ENCODE measurements around the gene PCDHGA7. TPM values are rescaled to one million over a fixed set of nuclear protein-coding genes. Genes with fewer than 3 reads are reported as not detected.

Gene PCDHGA7
- polyA plus RNA-seq, 1 donor (not counting 4 experiments of a cell fraction or from before 2014, with no cell fraction given) = 0.13 TPM

DNA sequence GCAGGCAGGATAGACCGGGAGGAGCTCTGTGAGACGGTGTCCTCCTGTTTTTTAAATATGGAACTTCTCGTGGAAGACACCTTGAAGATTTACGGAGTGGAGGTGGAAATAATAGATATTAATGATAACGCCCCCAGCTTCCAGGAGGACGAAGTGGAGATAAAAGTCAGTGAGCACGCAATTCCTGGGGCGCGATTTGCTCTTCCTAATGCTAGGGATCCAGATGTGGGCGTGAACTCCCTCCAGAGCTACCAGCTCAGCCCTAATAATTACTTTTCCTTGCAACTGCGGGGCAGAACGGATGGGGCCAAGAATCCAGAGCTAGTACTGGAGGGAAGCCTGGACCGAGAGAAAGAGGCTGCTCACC, 38.9 kb downstream of the PCDHGA7 start:
- H3K4me3 ChIP-seq (ENCODE audit: control insufficient read depth in 2 of 3, extremely low read depth in 1 of 3, insufficient read depth in 2 of 3, low read depth in 1 of 3, low read length in 3 of 3) = peak overlapping the region; percentile 37 to 68 (median 60)
- H3K9me3 ChIP-seq (ENCODE audit: control insufficient read depth, low read depth, low read length) = peaks cover 28% of the 10 kb centered on the region
- H3K9me1 ChIP-seq (ENCODE audit: control insufficient read depth, extremely low read depth, insufficient read depth, low read length) = no peaks in the 10 kb centered on the region
- TF ChIP-seq, protein P1, sequence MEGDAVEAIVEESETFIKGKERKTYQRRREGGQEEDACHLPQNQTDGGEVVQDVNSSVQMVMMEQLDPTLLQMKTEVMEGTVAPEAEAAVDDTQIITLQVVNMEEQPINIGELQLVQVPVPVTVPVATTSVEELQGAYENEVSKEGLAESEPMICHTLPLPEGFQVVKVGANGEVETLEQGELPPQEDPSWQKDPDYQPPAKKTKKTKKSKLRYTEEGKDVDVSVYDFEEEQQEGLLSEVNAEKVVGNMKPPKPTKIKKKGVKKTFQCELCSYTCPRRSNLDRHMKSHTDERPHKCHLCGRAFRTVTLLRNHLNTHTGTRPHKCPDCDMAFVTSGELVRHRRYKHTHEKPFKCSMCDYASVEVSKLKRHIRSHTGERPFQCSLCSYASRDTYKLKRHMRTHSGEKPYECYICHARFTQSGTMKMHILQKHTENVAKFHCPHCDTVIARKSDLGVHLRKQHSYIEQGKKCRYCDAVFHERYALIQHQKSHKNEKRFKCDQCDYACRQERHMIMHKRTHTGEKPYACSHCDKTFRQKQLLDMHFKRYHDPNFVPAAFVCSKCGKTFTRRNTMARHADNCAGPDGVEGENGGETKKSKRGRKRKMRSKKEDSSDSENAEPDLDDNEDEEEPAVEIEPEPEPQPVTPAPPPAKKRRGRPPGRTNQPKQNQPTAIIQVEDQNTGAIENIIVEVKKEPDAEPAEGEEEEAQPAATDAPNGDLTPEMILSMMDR (optimal IDR thresholded peaks at IDR 0.05 in 1 of 3, IDR thresholded peaks at IDR 0.05 in 1 of 3, conservative IDR thresholded peaks at IDR 0.05 in 1 of 3; ENCODE audit: extremely low read depth in 1 of 3, insufficient read depth in 2 of 3, low read length in 3 of 3) = no peak
- TF ChIP-seq EZH2 (IDR thresholded peaks at IDR 0.05; ENCODE audit: low read length) = no peak
- dilution Hi-C loops (cut with MboI; ENCODE audit: extremely low pct_ligation_motif_present, low sequenced_read_pairs) = no loop called here
- DNase-seq (ENCODE audit: low read depth, low spot score) (no peak), FAIRE-seq (no peak)
- H3K79me2 ChIP-seq (ENCODE audit: control insufficient read depth, insufficient read depth, low read length) = no peaks in the 10 kb centered on the region
- no peaks in the 10 kb centered on the region for H3K4me1 ChIP-seq (ENCODE audit: control insufficient read depth, extremely low read depth, insufficient read depth, low read length)
- H3K4me2 ChIP-seq (ENCODE audit: control insufficient read depth, extremely low read depth, insufficient read depth, low read depth, low read length) = peak overlapping the region; percentile 69
- peaks cover 38% of the 10 kb centered on the region for H3K27me3 ChIP-seq (ENCODE audit: control insufficient read depth, extremely low read depth, insufficient read depth, low read length)
- H4K20me1 ChIP-seq (ENCODE audit: control insufficient read depth, extremely low read depth, insufficient read depth, low read length) = no peaks in the 10 kb centered on the region
- H3K9ac ChIP-seq (ENCODE audit: control insufficient read depth, extremely low read depth, insufficient read depth, low read length) = no peak overlapping the region
- H3K27ac ChIP-seq (ENCODE audit: control insufficient read depth, insufficient read depth, low read length) = no peak overlapping the region
- peak overlapping the region; percentile 65 for H2AFZ ChIP-seq (ENCODE audit: control insufficient read depth, low read length)
- H3K36me3 ChIP-seq (ENCODE audit: control insufficient read depth in 2 of 2, extremely low read depth in 1 of 2, insufficient read depth in 2 of 2, low read length in 2 of 2) = no peaks in the 10 kb centered on the region

DNA sequence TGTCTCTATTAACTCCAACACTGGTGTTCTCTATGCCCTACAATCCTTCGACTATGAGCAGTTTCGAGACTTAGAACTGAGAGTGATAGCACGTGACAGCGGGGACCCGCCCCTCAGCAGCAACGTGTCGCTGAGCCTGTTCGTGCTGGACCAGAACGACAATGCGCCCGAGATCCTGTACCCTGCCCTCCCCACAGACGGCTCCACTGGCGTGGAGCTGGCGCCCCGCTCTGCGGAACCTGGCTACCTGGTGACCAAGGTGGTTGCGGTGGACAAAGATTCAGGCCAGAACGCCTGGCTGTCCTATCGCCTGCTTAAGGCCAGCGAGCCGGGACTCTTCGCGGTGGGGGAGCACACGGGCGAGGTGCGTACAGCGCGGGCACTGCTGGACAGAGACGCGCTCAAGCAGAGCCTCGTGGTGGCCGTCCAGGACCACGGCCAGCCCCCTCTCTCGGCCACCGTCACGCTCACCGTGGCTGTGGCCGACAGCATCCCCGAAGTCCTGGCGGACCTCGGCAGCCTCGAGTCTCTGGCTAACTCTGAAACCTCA, 40.3 kb downstream of the PCDHGA7 start:
- no peaks in the 10 kb centered on the region for H3K79me2 ChIP-seq (ENCODE audit: control insufficient read depth, insufficient read depth, low read length)
- dilution Hi-C loops (cut with MboI; ENCODE audit: extremely low pct_ligation_motif_present, low sequenced_read_pairs) = no loop called here
- no peak for TF ChIP-seq EZH2 (IDR thresholded peaks at IDR 0.05; ENCODE audit: low read length)
- TF ChIP-seq, protein P1 (optimal IDR thresholded peaks at IDR 0.05 in 1 of 3, IDR thresholded peaks at IDR 0.05 in 1 of 3, conservative IDR thresholded peaks at IDR 0.05 in 1 of 3; ENCODE audit: extremely low read depth in 1 of 3, insufficient read depth in 2 of 3, low read length in 3 of 3) = no peak

More for the DNA sequence above, 40.3 kb downstream of the PCDHGA7 start:
- Histone ChIP-seq H3K9me3 (ENCODE audit: control insufficient read depth, low read depth, low read length) (peaks cover 34% of the 10 kb centered on the region), H4K20me1 (ENCODE audit: control insufficient read depth, extremely low read depth, insufficient read depth, low read length) (no peaks in the 10 kb centered on the region), H3K9ac (ENCODE audit: control insufficient read depth, extremely low read depth, insufficient read depth, low read length) (no peak overlapping the region), H3K4me3 (ENCODE audit: control insufficient read depth in 2 of 3, extremely low read depth in 1 of 3, insufficient read depth in 2 of 3, low read depth in 1 of 3, low read length in 3 of 3) (no peak overlapping the region), H3K27me3 (ENCODE audit: control insufficient read depth, extremely low read depth, insufficient read depth, low read length) (peaks cover 38% of the 10 kb centered on the region), H3K4me1 (ENCODE audit: control insufficient read depth, extremely low read depth, insufficient read depth, low read length) (no peaks in the 10 kb centered on the region), H3K4me2 (ENCODE audit: control insufficient read depth, extremely low read depth, insufficient read depth, low read depth, low read length) (no peak overlapping the region), H2AFZ (ENCODE audit: control insufficient read depth, low read length) (no peak overlapping the region), H3K36me3 (ENCODE audit: control insufficient read depth in 2 of 2, extremely low read depth in 1 of 2, insufficient read depth in 2 of 2, low read length in 2 of 2) (no peaks in the 10 kb centered on the region), H3K27ac (ENCODE audit: control insufficient read depth, insufficient read depth, low read length) (no peak overlapping the region), H3K9me1 (ENCODE audit: control insufficient read depth, extremely low read depth, insufficient read depth, low read length) (no peaks in the 10 kb centered on the region)
- no peak for FAIRE-seq
- DNase-seq (ENCODE audit: low read depth, low spot score) = no peak

Measured in keratinocyte (primary cell).